ENCODE results near the gene OXSR1.
A peak's percentile ranks its signal among the peaks of the same experiment; 100 is the strongest.

The OXSR1 gene

DNA sequence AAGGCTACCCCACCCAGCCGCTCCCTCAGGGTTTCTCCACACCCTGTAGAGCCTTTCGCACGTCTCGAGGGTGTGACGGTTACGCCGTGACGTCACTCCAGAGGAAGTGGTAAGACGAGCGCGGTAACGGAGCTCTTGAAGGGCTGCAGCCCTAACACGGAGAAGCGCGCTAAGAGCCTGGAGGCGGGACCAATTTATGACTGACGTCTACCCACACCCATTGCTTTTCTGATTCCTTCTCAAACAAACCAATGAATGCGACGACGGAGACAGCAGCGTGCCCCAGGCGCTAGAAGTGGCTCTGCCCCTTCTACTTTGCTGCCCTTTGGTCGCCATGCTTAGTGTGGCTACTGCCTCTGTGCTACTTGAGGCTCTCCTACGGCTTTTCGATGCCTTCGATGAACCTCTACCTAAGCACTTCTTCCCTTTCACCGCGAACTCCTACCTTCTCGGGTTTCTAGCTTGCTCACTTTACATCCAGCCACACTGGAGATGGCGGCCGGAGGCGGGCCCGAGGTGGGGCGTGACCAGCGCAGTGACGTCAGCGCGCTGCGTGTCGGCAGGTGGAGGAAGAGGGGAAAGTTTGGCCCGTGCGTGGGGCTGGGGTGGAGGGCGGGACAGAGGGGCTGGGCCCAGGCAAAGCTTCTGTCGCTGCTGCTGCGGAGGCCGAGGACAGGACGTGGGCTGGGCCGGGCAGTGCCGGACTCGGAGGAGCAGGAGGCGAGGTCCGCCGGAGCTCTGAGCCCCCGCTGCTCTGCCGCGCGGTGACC, at the start of gene OXSR1:
Gene OXSR1, plus strand, starts transcription at position 586 of the 770 bp plus-strand sequence. CDS start 340 bp downstream, outside the sequence.
- DNase-seq = peak; percentile 99

DNA sequence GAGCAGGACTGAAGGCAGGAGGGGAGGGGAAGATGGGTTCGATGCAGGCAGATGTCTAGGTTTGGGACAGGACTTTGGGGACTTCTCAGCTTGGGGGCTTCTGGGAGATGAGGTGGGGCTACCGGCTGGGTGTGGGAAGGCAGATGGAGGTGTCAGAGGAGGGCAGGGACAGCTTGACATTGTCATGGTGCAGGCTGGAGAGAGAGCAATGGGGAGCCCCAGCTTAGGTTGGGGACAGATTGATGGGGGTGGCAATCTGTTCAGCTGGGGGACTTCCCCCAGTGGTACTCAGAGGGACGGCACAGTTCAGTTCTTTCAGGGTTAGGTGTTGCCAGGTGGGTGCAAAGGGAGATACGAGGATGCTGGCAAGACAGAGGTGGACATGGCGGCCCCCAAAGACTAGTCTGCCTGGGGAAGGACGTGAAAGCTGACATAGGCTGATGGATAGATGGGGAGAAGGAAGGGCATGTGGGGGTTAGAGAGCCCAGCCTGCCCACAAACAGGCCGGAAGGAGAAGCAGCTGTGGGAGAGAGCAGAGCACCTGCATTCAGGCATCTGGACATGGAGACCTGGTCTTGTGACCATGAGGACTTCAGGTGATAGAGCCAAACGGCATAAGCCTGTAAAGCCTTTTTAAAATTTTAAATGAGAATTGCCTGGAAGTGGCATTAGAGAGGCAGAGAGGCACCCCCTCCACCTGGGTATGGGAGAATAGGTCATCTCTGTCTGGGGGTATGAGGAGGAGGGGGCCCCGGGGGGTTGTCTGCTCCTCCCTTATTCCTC, 49.5 kb upstream of the OXSR1 start:
- peak; percentile 37 for DNase-seq

DNA sequence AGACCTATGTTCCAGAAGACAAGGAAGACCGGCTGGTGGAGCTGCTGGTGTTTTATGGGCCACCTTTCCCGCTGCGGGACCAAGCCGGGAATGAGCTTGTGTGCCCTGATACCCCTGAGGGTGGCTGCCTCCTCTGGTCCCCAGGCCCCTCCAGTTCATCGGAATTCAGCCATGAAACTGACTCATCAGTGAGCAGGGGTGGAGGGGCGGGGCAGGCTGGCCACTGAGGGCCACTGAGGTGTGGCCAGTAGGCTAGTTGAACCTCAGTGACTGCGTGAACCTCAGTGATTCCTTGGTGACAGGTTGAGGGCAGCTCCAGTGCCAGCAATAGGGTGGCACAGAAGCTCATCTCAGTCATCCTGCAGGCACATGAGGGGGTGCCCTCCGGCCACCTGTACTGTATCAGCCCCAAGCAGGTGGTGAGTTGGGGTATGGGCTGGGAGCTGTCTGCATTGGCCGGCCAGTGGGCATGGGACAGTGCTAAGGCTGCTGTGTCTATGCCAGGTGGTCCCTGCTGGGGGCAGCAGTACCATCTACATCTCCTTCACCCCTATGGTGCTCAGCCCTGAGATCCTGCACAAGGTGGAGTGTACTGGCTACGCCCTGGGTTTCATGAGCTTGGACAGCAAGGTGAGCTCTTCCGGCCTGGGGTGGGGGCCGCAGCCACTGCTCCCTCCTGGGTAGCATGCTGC, 48.7 kb upstream of the OXSR1 start:
- no peak for DNase-seq

DNA sequence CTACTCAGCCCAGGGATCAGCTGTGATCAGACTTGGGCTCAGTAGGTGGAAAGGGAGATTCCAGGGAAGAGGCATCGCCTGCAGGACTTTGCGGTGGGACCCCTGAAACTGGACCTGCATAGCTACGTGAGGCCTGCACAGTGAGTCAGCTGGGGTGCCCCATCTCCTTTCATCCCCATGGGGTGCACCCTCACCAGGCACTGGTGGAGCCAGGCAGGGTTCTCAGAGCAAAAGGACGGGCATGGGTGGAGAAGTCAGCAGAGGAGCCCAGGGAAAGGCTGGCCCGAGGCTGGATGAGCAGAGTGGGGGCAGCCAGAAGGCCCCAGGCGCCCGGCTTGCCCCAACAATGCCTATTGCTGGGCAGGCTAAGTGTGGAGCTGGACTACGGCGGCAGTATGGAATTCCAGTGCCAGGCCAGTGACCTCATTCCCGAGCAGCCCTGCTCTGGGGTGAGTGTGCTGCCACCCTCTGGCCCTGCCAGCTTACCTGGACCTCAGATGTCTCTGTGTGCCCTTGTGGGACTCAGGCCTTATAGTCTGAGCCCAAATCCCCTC, 48.1 kb upstream of the OXSR1 start:
- no peak for DNase-seq

DNA sequence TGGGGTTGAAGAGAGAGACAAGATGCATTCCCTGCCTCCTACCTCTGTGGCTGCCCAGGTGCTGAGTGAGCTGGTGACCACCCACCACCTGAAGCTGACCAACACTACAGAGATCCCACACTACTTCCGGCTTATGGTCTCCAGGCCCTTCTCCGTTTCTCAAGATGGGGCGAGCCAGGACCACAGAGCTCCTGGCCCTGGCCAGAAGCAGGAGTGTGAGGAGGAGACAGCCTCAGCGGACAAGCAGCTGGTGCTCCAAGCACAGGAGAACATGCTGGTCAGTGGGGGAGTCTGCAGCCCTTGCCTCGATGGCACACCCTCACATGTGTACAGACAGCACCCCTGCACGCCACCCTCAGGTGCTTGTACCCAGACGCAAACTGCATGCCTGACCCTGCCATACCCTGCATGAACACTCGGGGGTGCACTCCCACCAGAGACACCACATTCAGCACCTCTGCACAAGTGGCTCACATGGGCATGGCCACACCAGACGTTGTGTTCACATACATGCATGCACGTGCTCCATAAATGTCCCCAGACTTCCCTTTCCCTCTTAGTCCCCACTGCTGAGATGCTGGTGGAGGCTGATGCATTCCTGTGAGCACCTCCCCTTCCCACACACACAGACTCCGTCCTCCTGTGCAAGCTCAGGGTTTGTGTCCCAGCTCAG, 47.5 kb upstream of the OXSR1 start:
- peak; percentile 72 for DNase-seq

DNA sequence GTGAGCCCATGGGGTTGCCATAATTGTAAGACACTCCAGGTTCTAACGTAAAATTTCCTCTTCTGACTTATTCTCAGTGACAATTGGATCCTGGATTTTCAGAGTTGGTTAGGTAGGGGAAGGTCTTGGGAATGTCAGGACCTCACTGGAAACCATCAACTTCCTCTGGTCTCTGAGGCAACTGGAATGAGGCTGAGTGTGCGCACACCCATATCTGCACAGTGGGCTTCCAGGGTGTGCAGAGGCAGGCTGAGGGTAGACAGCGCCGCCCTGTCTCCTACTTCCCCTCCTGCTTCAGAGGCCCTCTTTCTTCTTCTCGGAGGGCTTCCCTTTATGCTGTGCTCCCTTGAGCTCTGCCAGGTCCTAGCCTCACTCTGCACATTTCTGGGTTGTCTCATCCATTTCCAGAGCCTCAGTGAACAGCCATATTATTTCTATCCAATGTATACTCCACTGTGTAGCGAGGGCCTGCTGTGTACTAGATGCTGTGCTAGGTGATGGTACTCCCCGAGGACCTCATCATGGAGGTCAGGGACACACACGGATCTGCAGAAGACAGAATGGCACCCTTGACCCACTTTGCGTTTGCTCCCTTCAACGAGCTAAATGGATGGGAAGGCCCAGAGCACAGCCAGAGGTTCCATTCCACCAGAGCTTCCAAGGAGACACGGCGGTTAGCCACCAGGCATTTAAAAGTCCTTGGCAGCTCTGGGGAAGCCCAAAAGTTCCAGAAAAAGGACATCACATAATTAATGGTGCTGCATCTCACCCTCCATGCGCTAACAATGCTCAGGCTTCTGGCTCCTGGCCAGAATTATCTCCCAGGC, 46.7 kb upstream of the OXSR1 start:
- no peak for DNase-seq

DNA sequence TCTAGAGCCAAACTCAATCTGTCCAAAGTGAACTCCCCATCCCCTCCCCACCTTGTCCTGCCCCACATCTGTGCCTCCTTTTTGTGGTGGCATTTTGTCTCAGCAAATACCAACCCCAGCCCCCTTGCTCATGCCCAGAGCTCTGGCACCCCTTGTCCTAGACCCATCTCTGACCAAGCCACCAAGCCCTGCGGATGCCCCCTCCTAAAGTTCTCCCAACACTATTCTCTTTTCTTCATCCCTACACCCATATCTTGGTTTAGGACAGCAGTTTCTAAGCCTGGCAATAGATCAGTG, 46.1 kb upstream of the OXSR1 start:
- DNase-seq = no peak

DNA sequence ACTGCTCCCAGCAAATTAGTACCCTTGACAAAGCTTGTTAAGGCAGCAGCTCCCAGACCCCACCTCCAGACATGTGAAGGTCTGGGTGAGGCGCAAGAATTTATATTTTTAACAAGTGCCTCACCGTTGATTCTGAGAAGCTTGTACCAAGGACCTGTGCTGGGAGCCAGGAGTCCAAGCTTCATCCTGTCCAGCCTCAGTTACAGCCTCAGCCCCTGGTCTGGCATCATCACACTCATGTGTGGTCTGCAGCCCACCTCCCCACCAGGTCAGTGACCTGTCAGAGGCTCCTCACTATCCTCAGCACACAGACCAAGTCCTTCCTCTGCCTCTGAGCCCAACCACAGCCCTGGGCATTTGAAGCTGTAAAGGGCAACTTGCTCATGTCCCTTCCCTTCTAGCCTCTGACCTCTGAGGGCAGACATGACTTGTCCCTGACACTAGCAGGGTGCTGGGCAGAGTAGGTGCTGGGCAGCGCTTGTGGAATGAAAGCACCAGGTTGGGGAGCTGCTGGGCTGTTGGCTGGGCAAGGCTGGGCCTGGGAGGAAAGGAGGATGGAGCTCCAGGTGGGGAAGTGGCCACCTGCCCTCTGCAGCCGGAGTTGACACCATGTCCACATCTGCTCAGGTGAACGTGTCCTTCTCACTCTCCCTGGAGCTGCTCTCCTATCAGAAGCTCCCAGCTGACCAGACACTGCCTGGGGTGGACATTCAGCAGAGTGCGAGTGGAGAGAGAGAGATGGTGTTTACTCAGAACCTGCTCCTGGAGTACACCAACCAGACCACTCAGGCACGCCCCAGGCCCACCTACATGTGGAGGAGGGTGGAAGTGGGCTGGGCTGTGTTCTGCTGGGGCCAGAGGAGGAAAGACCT, 45.3 kb upstream of the OXSR1 start:
- DNase-seq = no peak

DNA sequence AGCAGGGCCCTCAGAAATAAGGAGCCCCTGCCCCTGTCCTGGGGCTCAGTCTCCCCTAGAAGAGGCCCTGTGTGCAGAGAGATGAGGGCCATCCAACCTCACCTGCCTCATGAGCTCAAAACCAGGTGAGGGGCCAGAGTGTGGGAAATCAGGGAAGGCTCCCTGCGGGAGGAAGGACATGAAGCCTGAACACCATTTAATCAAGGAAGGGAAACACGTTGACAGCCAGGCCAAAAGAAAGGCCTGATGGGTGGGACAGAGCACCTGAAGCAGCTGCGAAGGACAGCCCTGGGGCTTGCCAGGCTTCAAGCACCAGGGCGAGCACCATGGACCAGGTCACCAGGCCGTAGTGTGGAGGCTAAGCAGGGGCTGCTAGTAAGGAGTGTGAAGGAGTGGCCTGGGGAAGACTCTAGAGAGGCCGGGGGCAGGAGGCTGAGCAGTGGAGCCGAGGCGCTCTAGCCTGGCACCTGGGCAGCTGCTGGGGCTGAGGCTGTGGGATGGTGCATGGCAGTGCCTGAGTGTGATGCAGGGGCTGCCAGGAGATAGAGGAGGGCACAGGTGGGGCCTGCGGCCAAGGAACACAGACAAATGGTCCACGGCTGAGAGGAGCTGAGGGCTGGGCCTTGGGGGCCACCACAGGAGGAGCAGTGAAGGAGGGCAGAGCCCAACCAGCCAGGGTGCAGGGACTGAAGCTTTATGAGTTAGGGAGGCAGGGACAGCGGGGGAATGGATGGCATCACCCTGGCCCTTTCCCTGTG, 44.5 kb upstream of the OXSR1 start:
- DNase-seq = no peak

DNA sequence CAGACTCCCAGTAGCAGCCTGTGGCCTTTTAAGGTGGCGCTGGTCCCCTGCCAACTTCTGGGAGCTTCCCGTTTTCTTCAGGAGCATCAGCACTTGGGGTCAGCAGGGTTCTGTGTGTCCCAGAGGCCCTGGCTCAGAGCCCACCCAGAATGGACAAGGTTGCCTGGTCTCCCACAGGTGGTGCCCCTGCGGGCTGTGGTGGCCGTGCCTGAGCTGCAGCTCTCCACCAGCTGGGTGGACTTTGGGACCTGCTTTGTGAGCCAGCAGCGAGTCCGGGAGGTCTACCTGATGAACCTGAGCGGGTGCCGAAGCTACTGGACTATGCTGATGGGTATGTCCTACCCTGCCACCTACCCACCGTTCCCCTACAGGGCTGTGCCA, 43.9 kb upstream of the OXSR1 start:
- no peak for DNase-seq

DNA sequence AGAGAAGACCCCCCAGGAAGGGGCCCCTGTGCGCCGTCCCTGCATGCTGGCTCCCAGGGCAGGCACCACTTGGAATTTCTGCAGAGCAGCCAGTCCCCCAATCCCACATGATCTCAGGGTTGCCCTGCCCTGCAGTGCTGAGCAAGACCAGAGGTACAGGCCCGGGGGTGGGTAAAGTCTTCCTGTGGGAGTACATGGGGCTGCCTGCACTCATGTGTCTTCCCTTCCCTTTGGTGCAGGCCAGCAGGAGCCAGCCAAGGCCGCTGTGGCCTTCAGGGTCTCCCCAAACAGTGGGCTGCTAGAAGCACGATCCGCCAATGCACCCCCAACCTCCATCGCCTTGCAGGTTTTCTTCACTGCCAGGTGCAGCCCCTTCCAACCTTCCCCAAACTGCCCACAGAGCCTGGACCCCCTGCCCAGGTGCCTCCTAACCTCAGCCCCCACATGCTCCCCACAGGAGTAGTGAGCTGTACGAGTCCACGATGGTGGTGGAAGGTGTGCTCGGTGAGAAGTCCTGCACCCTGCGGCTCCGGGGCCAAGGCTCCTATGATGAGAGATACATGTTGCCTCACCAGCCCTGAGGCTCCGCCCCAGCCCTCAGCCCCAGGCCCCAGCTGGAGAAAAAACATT, 43.4 kb upstream of the OXSR1 start:
- no peak for DNase-seq

DNA sequence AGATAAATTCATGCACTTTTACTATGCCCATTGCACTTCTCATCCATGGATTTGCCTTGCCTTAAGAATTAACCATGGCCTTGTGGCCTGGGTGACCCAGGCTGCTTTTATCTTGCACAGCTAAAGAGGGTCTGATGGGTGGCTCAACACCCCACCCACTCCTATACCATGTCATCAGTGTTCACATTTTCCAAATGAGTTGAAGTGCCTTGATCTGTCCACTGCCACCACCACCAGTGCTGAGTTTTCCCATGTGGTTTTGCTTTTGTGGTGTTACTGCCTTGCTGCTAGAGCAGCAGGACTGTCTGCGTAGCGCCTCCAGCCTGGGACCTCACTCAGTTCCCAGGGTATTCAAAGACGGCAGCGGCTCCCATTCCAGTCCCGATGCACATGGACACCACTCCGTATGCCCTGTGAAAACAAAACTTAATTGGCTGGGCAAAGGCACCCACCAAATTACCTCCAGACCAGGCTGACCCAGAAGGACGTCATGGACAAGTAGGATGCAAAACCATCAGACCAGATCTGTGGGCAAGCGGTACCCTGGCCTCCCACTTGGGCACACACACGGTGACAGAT, 42.5 kb upstream of the OXSR1 start:
- DNase-seq = no peak

DNA sequence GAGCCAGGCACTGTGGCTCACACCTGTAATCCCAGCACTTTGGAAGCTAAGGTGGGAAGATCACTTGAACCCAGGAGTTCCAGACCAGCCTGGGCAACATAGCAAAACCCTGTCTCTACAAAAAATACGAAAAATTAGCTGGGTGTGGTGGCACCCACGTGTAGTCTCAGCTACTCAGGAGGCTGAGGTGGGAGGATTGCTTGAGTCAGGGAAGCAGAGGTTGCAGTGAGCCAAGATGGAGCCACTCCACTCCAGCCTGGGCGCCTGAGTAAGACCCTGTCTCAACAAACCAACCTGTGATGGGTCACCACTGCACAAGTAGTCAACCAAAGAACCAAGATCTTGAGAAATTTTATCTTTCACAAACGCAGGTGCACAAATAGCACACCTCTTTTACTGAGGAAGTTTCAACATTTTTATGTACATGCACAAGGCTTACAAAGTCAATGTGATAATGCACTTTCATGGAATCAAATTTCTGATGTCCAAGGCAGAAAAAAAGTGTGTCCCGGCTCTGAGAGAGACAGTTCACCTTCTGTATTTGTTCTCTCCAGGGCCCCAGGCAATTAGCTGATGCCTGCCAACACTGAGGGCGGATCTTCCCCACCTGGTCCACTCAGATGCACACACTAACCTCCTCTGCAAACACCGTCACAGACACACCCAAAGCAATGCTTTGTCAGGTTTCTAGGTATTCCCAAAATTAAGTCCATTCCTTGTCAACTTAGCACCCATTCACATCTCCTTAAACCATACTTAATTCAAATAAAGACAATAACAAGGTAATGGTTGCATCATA, 40.8 kb upstream of the OXSR1 start:
- DNase-seq = no peak

DNA sequence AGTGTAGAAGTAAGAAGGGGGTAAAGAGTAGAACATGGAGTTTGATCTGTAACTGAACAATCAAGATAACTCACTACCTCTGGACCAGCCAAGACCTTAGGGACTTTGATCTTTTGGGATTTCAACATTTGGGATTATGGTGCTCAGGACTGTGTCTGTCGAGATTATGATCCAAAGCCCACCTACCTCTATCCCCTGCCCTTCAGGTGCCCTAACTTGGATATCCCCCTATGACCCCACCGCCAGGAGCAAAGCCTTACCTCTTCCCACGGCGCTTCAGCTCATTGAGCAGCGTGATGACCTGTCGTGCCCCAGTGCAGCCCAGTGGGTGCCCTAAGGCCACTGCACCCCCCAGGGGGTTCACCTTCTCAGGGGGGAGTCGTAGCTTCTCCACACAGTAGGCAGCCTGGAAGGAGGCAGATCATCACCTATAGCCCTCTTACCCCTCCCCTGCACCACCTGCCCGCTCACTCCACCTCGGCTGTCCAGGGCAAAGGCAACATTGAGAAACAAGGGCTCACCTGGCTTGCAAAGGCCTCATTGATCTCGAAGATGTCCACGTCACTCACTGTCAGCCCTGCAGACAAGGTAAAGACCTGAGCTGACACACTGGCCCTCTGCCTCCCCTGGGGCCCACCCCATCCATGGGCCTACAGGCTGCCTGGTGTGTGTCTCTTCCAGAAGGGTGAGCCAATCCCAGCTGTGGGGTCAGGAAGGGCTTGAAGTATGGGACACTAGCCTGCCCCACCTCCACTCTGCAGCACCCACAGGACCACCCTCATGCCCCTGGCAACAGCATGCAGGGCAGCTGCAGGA, 39.8 kb upstream of the OXSR1 start:
- DNase-seq = no peak

DNA sequence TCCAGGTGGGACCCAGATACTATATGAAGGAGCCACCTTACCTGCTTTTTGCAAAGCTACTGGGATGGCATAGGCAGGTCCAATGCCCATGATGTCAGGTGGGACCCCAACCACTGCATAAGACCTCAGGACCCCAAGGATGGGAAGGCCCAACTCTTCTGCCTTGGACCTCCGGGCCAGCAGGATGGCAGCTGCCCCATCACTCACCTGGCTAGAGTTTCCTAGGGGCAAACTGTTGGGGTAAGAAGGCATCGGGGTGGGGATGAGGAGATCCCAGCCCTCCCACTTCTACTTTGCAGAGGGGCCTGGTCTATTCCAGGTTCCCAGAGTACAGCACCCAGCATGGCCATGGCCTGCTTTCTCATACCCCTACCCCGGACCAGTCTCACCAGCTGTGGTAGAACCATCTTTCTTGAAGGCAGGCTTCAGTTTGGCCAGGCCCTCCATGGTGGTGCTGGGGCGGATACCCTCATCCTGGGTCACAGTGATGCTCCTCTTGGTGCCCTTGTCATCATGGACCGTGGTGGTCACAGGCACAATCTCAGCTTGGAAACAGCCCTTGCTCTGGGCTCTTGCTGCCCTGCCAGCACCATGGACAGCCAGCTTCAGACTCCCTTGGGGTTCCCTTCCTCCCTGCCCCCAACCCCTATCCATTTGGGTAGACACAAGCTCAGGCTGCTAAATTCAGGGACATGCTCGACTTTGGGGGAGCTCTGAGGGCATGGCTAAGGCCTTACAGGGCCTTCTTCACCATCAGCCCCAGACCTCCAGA, 39.0 kb upstream of the OXSR1 start:
- no peak for DNase-seq

DNA sequence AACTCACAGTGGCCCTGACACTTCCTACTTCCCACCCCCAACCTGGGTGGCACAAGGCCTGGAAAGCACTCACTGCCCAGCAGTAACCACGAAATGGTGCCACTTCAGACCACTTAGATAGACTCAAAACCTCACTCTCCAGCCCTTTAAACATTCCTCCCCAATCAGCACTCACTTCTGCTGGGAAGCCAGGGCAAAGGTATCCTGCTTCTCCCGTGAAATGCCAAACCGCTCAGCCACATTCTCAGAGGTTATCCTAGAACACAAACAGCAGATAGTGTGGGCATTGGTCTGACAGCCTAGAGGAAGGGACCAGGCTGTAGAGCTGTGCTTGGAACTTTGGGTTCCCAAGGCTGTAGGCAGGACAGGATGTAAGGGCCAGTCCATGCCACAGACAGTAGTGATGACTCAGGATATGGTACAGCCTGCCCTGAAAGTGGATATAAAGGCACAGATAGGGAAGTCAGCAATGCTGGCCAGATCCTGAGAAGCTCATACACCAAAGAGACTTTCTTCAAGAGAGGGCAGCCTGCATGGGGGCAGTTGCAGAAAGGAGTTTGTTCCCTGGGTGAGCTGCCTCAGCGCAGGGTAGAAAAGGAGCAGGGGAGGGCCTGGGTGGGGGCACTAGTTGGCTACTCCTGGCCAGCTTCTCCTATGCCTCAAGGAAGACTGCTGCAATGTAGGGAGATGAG, 37.6 kb upstream of the OXSR1 start:
- no peak for DNase-seq

Measured in RPMI8226 (cell line).